Activated CD8-positive, alpha-beta memory T cell treated with anti-CD3 and anti-CD28 coated beads, Interleukin-2, amount 50 U/mL, for 4 hours (primary cell): Measurements from ENCODE around the gene KCNIP3.
A peak's percentile ranks its signal among the peaks of the same experiment; 100 is the strongest.

Experiments
- DNase-seq: peaks from one replicate; pipeline ENCODE4 v3.0.0-alpha.2; 2020

The KCNIP3 gene

DNA sequence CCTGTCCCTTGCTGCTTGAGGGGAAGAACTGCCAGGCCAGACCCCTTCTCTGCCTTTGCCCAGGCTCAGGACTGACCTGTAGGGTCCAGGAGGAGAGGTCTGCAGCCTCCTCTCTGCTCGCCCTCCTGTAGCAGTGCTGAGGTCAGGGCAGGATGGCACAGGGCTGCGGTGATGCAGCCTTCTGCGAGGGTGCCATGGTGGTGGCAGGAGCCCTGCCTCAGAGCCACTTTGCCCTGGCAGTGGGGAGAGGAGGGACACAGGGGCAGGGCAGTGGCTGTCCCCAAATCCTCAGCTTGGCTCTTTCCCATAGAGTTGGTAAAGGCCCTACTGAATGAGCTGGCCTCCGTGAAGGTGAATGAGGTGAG, 22.0 kb upstream of the KCNIP3 start:
- peak; percentile 4 for DNase-seq

DNA sequence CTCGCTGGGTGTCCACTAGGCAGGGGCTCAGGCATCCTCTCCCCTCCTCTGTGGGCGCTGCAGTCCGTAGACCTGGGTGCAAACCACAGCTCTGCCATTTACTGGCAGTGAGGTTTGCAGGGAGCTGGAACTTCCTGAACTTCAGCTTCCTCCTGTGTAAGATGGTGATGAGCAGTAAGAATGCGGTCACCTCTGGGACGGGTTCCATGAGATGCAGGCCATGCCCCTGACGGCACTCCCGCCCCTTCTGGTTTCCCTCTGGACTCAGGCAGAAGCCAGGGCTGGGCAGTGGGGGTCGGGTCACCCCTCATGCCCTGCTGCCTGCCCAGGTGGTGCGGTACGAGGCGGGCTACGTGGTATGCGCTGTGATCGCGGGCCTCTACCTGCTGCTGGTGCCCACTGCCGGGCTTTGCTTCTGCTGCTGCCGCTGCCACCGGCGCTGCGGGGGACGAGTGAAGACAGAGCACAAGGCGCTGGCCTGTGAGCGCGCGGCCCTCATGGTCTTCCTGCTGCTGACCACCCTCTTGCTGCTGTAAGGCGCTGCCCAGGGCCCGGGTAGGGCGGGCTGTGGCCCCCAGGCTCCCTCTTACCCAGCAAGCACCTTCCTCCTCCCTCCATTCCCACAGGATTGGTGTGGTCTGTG, 21.4 kb upstream of the KCNIP3 start:
- peak; percentile 1 for DNase-seq

DNA sequence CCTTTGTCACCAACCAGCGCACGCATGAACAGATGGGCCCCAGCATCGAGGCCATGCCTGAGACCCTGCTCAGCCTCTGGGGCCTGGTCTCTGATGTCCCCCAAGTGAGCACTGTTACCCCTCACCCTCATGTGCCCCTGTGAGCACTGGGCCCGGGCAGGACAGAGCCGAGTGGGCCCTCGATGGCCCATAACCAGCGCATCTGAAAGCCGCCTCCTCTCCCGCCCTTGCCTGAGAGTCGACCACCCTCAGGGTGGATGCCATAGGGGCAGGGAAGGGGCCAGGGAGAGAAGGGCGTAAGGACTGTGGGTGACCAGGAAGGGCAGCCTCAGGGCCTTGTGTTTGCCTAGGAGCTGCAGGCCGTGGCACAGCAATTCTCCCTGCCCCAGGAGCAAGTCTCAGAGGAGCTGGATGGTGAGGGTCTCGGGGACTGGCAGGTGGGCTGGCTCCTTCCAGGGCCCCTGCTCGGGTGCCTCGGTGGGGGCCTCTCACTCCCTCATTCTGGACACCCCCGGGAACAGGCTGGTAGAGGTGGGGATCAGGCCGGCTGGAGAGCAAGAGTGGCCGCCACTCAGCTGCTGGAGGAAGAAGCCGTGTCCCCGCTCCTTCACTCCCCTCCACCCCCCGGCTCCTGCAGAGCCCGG, 20.8 kb upstream of the KCNIP3 start:
- DNase-seq: no peak

DNA sequence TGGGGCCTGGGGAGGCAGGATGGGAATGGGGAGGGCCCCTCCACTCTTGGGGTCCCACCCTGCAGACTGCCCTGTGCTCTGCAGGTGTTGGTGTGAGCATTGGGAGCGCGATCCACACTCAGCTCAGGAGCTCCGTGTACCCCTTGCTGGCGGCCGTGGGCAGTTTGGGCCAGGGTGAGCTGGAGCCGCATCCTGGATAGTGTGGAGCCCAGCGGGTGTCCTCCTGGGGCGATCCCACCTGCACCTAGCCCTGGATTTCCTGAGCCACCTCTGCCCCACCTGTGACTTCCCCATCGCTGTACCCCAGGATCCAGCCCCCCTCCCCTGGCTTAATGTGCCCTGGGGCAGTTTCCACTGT, 20.3 kb upstream of the KCNIP3 start:
- no peak for DNase-seq

DNA sequence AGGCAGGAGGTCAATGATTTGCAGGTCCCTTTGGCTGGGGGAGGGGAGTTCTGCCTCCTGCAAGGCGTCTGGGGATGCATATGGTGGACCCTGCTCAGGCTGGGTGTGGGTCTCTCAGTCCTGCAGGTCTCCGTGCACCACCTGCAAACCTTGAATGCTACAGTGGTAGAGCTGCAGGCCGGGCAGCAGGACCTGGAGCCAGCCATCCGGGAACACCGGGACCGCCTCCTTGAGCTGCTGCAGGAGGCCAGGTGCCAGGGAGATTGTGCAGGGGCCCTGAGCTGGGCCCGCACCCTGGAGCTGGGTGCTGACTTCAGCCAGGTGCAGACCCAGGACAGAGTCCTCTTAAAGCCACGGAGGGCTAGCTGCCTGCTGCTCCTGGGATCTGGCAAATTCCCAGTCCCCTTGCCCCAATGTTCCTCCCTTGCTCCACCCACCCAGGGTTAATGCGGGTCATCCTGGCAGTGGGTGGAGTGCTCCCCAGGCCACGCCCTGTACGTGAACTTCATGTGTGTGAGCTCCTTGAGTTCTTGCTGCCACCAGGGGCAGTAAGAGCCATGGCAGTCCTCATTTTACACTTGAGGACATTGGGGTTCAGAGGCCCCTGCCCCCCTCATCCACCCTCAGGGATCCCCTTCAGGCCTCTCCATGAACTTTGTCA, 19.8 kb upstream of the KCNIP3 start:
- DNase-seq: no peak

DNA sequence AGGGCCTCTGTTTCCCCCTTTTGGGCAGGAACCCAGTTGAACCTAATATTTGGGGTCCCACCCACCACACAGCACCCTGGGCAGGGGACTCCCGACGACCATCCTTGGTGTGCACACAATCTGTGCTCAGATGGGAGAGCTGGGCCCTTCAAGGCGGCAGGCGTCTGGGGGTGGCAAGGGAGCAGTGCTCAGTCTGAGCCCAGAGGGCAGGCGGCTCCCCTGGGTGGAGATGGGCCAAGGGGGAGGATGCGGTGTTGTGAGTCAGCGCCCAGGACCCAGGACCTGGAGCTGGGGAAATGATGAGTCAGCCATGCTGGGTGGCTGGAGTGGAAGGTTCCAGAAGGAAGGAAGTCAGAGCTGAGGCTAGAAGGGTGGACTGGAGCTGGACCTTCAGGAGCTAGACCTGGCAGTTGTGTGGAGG, 19.1 kb upstream of the KCNIP3 start:
- no peak for DNase-seq

DNA sequence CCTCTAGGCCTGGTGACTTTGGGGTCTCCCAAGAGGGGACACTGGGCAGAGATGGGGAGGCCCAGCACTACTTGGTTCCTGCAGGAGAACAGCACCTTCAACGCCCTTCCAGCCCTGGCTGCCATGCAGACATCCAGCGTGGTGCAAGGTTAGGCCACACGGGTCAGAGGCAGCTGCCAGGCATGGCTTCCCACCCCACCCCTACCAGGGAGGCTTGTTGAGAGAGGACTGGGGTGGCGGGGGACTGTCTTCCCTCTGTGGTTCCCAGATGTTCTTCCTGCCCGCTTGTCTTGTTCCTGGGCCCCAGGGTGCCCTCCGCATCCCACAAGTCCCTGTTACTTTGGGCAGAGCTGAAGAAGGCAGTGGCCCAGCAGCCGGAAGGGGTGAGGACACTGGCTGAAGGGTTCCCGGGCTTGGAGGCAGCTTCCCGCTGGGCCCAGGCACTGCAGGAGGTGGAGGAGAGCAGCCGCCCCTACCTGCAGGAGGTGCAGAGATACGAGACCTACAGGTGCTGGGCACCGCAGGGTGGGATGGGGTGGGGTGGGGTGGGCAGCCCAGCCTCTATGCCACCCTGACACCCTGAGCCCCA, 18.4 kb upstream of the KCNIP3 start:
- no peak for DNase-seq

DNA sequence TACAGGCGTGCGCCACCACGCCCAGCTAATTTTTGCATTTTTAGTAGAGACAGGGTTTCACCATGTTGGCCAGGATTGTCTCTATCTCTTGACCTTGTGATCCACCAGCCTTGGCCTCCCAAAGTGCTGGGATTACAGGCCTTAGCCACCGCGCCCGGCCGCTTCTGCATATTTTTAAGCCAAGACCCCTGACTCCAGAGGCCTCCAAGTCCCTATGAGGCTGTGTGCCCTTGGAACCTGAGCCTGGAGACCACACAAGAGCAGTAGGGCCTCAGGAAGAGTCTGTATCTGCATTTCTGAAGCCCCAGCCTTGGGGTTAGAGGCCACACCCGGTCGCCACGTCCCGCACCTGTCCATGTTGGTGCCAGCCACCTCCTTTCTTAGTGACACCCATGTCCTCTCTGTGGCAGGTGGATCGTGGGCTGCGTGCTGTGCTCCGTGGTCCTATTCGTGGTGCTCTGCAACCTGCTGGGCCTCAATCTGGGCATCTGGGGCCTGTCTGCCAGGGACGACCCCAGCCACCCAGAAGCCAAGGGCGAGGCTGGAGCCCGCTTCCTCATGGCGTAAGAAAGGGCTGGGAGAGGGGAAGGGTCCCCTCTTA, 17.6 kb upstream of the KCNIP3 start:
- DNase-seq: no peak

DNA sequence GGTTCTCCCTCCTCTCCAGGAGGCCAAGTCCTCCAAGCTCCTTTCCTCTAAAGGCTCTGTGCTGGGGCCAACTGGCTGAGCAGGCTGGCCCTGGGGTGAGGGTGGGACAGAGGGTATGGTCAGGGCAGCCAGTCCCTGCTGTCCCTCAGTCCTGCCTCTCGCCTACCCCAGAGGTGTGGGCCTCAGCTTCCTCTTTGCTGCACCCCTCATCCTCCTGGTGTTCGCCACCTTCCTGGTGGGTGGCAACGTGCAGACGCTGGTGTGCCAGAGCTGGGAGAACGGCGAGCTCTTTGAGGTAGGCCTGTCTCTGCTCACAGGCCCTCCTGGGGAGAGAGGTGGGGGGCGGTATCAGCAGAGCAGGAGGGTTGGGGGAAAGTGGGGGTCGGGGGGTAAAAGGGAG, 16.1 kb upstream of the KCNIP3 start:
- no peak for DNase-seq

DNA sequence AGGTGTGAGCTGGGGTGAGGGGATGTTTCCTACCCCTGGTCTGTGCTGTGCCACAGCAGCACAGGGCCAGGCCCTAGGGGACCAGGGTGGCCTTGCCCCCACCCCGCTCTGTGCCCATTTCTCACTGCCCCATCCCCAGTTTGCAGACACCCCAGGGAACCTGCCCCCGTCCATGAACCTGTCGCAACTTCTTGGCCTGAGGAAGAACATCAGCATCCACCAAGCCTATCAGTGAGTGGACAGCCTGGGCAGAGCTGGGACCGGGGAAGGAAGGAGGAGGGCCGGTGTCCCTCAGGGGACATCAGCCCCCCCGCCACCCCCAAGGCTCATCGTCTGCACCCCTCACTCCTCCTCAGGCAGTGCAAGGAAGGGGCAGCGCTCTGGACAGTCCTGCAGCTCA, 15.4 kb upstream of the KCNIP3 start:
- no peak for DNase-seq

DNA sequence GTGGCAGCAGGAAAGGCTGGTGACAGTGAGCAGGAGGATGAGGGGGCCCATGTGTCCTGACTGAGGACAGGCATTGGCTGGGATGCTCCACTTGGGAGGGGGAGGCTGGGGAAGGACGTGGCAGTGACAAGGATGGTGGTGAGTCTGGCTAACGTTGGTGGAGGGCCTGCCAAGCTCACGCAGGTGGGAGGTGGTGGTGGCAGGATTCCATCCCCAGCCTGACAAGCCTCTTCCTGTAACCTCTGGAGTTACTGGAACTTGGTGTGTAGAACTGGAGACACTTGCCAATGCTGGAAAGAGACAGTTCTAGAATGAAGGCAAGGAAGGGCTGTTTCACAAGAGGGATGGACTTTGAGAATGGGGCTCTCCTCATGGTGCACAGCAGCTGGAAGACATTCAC, 14.7 kb upstream of the KCNIP3 start:
- no peak for DNase-seq

DNA sequence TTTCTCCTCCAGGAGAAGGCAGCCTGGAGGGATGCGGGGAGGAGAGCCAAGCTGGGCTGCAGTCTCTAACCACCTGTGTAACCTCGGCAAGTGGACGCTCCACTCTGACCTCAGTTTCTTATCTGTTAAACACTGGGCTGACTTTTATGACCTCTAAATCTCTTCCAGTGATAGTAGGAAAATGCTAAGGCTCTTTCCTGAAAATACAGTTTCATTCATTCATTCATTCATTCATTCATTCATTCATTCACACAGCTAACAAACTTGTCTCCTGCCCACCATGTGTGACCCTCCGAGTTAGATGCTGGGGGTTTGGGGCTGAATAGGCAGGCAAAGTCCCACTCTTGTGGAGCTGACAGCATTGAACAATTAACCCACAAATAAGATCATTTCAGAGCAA, 13.6 kb upstream of the KCNIP3 start:
- DNase-seq: no peak

DNA sequence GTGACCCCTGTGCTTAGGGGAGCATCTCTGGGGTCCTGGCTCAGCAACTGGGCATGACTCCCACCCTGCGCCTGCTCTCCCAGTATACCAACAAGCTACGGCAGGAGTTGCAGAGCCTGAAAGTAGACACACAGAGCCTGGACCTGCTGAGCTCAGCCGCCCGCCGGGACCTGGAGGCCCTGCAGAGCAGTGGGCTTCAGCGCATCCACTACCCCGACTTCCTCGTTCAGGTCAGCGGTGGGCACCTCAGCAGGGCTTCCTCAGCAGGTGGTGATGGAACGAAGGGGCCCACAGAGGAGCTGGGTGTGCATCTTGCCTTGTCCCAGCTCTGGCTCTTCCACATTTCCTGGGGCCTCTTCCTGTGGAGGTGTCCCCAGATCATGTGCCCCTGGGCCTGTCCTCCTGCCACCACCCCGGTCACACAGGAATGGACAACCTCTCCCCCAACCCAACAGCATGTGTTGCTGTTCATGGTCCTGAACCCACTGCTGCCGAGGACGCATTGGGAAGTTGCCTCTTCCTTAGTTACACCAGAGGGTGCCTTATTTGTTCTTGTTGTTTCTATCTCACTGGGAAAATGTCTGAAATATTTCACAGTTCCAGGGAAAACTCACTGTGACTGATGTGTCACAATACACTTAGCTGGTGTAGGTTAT, 12.1 kb upstream of the KCNIP3 start:
- DNase-seq: no peak

DNA sequence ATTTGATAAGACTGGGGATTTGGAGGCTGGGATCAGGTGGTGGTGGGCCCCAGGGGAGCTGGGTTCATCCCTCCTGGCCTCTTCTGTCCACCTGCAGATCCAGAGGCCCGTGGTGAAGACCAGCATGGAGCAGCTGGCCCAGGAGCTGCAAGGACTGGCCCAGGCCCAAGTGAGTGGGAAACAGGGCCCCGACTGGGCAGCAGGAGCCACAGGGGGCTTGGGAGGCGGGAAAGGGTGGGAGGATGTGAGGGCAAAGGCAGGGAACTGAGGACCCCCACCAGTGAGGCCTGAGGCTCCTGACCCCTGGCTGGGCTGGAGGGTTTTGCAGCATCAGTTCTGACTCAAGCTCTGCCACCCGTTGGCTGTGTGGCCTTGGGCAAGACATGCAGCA, 11.6 kb upstream of the KCNIP3 start:
- DNase-seq: no peak

DNA sequence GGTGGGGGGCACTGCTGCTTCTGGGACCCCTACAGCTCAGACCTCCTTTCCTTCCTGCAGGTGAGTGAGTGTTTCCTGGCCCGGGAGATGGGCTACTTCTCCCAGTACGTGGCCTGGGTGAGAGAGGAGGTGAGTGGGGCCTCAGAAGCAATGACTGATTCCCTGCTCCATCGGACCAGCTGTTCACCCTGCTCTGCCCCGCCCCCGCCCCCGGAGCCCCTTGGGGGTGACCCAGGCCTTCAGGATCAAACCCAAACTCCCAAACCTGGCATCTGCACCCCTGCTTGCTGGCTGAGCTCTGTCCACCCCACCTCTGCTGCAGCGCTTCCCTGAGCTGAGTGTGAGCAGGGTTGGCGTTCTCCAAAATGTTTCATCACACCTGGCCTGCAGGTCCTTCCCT, 9.8 kb upstream of the KCNIP3 start:
- no peak for DNase-seq

DNA sequence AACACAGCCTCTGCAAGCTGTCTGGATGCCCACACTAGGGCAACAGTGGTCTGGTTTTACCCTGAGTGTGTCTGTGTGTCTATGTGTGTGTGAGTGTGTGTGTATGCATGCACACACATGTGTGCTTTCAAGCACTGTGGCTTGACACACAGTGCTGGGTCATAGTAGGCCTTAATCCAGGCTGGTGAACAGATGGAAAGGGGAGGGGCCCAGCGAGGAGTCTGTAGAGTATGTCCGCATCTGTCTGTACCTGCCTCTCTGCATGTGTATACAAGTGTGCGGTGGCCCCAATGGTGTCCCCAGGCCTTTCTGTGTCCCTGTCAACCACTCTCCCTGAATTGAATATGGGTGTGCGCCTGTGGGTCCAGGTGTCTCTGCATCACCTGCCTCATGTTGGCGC, 9.3 kb upstream of the KCNIP3 start:
- DNase-seq: no peak

DNA sequence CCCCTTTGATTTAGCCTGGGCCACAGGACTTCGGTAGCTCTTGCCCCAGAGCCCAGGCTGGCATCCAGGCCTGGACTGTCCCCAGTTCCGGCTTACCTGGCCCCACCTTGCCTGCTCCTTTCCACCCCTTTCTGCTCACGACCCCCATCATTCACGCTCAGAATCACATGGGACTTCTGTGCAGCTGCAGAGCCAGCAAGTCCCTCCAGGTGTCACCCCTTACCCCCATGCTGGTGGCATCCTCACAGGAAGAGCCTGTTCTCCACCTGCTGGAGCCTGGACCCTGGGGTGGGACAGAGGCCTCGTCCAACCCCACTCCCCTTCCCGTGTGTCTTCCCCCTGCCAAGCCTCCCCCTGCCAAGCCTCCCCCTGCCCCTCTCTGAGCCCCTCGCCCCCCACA, 7.9 kb upstream of the KCNIP3 start:
- DNase-seq: no peak

DNA sequence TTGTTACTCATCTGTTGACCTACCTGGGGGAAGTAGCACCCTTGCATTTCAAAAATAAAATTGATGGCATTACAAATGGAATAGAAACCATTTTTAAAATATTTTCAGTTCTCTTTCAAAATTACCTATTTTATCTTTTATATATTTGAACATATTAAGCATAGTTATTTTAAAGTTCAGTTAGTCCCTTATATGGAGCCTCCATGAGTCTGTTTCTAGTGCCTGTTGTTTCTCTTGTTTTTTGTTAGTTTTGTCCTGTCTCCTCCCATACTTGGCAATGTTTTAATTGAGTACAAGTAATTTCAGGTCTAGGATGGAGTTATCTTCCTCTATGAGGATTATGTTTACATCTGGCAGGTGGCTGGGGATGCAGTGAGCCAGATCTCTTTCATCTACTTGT, 5.9 kb upstream of the KCNIP3 start:
- no peak for DNase-seq

DNA sequence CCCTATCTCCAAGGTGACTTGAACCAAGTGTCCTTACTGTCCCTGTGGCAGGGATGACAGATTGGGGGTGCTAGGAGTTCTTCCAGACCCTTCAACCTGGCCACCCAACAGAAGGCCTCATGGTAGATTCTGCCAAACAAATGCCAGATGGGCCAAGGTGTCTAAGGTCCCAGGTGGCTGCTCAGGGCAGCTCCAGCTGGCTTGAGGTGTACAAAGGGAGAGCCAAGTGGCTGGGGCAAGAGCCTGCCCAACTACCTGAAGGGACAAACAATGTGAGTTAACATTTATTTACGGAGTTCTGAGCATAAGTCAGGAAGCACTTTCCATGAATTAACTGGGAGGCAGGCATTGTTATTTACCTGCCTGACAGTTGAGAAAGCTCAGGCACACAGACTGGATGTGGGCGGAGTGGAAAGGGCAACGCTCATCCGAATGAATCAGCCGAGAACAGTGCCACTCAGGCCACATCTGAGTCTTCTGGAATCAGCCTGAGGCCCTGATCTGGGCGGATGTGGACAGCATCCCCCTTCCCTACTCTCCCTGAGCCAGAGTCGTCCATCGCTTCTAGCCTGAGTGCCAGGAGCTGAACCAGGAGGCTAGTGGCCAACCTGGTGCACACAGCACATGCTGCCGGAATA, 4.4 kb upstream of the KCNIP3 start:
- no peak for DNase-seq

DNA sequence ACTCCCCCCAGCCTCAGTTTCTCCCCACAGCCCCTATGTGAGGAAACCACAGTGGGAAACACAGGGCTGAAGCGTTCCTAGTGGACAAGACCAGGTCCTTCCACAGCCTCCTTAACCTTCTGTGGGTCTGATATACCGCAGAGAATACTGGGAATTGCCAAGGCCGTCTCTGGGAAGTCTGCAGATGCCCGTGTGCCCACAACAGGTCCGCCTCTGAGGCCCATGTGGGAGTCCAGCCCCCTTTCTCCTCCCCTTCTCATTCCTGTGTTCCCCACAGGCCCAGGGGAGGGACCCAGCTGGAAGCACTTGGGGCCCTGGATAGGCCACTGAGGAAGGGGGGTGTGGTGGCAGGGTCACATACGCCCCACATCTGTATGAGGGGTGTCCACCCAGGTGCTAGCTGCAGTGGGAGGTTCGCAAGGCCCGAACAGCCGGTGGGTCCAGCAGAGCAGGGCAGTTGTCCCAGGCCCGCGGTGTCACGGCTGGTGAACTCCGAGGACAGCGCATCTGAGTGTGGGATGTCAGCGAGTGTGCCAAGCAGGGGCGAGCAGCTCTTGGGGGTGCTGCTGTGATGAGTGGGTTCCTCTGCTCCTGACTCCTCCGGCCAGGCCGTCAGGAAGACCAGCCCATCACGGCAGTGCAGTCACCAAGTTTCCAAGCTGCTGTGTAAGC, 2.4 kb upstream of the KCNIP3 start:
- no peak for DNase-seq

DNA sequence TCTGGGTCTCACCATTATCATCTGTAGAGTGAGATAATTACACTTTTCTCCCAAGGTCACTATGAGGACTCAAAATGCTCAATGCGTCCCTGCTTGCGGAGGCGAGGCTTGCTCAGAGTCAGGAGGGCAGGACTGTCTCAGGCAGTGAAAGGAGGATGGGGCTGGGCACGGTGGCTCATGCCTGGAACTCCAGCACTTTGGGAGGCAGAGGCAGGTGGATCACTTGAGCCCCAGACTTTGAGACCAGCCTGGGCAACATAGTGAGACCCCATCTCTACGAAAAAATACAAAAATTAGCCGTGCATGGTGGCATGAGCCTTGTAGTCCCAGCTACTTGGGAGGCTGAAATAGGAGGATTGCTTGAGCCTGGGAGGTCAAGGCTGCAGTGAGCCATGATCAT, 1.8 kb upstream of the KCNIP3 start:
- no peak for DNase-seq

DNA sequence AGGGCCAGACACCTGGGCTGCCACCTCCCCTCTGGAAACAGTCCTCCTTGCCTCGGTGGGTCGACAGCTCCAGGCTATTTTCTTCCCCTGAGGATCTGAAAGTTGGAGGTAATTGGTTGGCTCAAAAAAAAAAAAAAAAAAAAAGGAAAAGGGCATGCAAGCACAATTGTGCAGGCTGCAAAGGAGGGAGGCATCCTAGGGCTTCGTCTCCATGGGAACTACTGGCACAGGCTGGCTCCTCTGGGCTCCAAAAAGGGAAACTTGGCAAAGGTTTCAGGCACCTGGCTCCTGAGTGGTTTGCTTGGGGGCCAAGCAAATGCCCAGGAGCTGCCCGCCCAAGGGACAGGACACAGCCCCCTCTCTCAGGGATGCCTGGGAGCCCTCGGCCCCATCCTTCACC, 1.1 kb upstream of the KCNIP3 start:
- DNase-seq: no peak
